HepG2 (cell line): ENCODE measurements around the gene NVL. TPM values are rescaled to one million over a fixed set of nuclear protein-coding genes. Genes with fewer than 3 reads are reported as not detected.
A peak's percentile ranks its signal among the peaks of the same experiment; 100 is the strongest.

Source experiments
- ASH2L ChIP-seq: fragments of 300-600, 200-600 bp; sonication (generic); IDR thresholded peaks from 2 replicates; pipeline ENCODE4 v1.7.0; 2017; ENCODE audit warnings: low read depth, mild to moderate bottlenecking, moderate library complexity, mixed read lengths, low read length; ENCODE audit not compliant: insufficient read length
- EHMT2 ChIP-seq: fragments of 200-600 bp; sonication (generic); IDR thresholded peaks from 2 replicates; pipeline ENCODE4 v1.7.0; 2017; ENCODE audit warnings: antibody characterized with exemption, low read depth, low read length, borderline replicate concordance
- FOXK1 ChIP-seq: sonication (generic); formaldehyde crosslinking; IDR thresholded peaks from 2 replicates; pipeline ENCODE4 v1.4.0; 2020; ENCODE audit warnings: low read depth, missing genetic modification reagents, borderline replicate concordance
- GABPB1 ChIP-seq: IDR thresholded peaks from 2 replicates; pipeline ENCODE4 v1.6.1; 2016; ENCODE audit warnings: mild to moderate bottlenecking, missing genetic modification reagents, moderate library complexity, missing compliant biosample characterization
- GATA4 ChIP-seq: sonication (generic); IDR thresholded peaks from 2 replicates; pipeline ENCODE4 v1.6.1; 2016; ENCODE audit warnings: antibody characterized with exemption, low read depth, borderline replicate concordance
- IRX3 ChIP-seq: sonication (generic); formaldehyde crosslinking; IDR thresholded peaks from 2 replicates; pipeline ENCODE4 v1.8.1; 2023; ENCODE audit warnings: mild to moderate bottlenecking, low read depth, missing genetic modification reagents, borderline replicate concordance
- KDM2A ChIP-seq: sonication (generic); formaldehyde crosslinking; IDR thresholded peaks from 2 replicates; pipeline ENCODE4 v1.4.0; 2020; ENCODE audit warnings: low read depth, missing genetic modification reagents, borderline replicate concordance
- KDM4B ChIP-seq: sonication (generic); formaldehyde crosslinking; IDR thresholded peaks from 2 replicates; pipeline ENCODE4 v1.4.0; 2020; ENCODE audit warnings: missing genetic modification reagents
- KMT2B ChIP-seq: IDR thresholded peaks from 2 replicates; pipeline ENCODE4 v1.6.1; 2016; ENCODE audit warnings: missing genetic modification reagents, missing compliant biosample characterization
- NR2F1 ChIP-seq, 2 experiments: fragments of 450-650 bp in 1 of 2; formaldehyde crosslinking in 1 of 2; IDR thresholded peaks; 2 replicates each; pipeline versions ENCODE4 v1.5.0 to v1.6.1; 2016 to 2020; ENCODE audit warnings: mild to moderate bottlenecking in 1 of 2, missing compliant biosample characterization in 1 of 2, missing genetic modification reagents in 1 of 2, moderate library complexity in 1 of 2
- NR2F2 ChIP-seq: IDR thresholded peaks from 2 replicates; pipeline ENCODE4 v1.6.1; 2012; ENCODE audit warnings: low read depth, inconsistent platforms, borderline replicate concordance
- SKI ChIP-seq: fragments of 450-650 bp; IDR thresholded peaks from one replicate; pipeline ENCODE4 v1.6.1; 2018; ENCODE audit warnings: mild to moderate bottlenecking; ENCODE audit not compliant: partially characterized antibody
- SNRNP70 ChIP-seq: fragments of 200-400 bp; formaldehyde crosslinking; IDR thresholded peaks from 2 replicates; pipeline ENCODE4 v1.6.1; 2017; ENCODE audit warnings: mild to moderate bottlenecking, low read depth, low read length, moderate library complexity
- ZFP36 ChIP-seq: fragments of 150-350 bp; IDR thresholded peaks from 2 replicates; pipeline ENCODE4 v1.6.1; 2018; ENCODE audit warnings: borderline replicate concordance, low read length, low read depth; ENCODE audit not compliant: partially characterized antibody
- ZNF30 ChIP-seq: sonication (generic); formaldehyde crosslinking; IDR thresholded peaks from 2 replicates; pipeline ENCODE4 v1.5.0; 2020; ENCODE audit warnings: mild to moderate bottlenecking, missing genetic modification reagents
- ZNF737 ChIP-seq: sonication (generic); formaldehyde crosslinking; IDR thresholded peaks from 2 replicates; pipeline ENCODE4 v1.5.0; 2020; ENCODE audit warnings: missing genetic modification reagents, mild to moderate bottlenecking, borderline replicate concordance
- ZSCAN20 ChIP-seq: sonication (generic); formaldehyde crosslinking; IDR thresholded peaks from 2 replicates; pipeline ENCODE4 v1.4.0; 2020; ENCODE audit warnings: missing genetic modification reagents, mild to moderate bottlenecking, borderline replicate concordance
- polyA plus RNA-seq, 8 experiments: library from polyadenylated mRNA; depleted of rRNA in 3 of 8; stranded (reverse) in 7 of 8; unstranded in 1 of 8; fragments of >200 nt; fragmentation: Illumina TruSeq in 4 of 8; extraction: Trizol in 4 of 8; gene quantifications; 2 replicates each; pipeline versions ENCODE4 v1.2.1 to v1.2.3, GENCODE V29; 2011 to 2016; ENCODE audit warnings: low read depth in 4 of 8, missing spikeins in 1 of 8, mixed read lengths in 1 of 8; ENCODE audit not compliant: insufficient read depth in 1 of 8
- total RNA-seq, 5 experiments: library from RNA; depleted of rRNA; stranded (reverse); fragments of >200 nt; fragmentation: Illumina TruSeq; extraction: Trizol; gene quantifications; 2 replicates each; pipeline ENCODE4 v1.2.3, GENCODE V29; 2016; ENCODE audit warnings: low read depth in 1 of 5
- TF ChIP-seq, protein P1 (sequence below): sonication (generic); formaldehyde crosslinking; IDR thresholded peaks from 2 replicates; pipeline ENCODE4 v1.4.0; 2020; ENCODE audit warnings: mild to moderate bottlenecking, missing genetic modification reagents
- TF ChIP-seq, protein P2 (sequence below): sonication (generic); formaldehyde crosslinking; IDR thresholded peaks from 2 replicates; pipeline ENCODE4 v1.5.0; 2020; ENCODE audit warnings: missing genetic modification reagents
- TF ChIP-seq, protein P3 (sequence below): sonication (generic); formaldehyde crosslinking; IDR thresholded peaks from 2 replicates; pipeline ENCODE4 v1.8.1; 2023; ENCODE audit warnings: missing genetic modification reagents, inconsistent platforms, borderline replicate concordance
- TF ChIP-seq, protein P4 (sequence below): sonication (generic); formaldehyde crosslinking; IDR thresholded peaks from 2 replicates; pipeline ENCODE4 v1.4.0; 2020; ENCODE audit warnings: missing genetic modification reagents, borderline replicate concordance

NVL gene
- total and polyA plus RNA-seq, 2 of the 13 experiments (the other 11 are each of a cell fraction or from before 2014, with no cell fraction given) = 8.3 to 21.0 TPM

DNA sequence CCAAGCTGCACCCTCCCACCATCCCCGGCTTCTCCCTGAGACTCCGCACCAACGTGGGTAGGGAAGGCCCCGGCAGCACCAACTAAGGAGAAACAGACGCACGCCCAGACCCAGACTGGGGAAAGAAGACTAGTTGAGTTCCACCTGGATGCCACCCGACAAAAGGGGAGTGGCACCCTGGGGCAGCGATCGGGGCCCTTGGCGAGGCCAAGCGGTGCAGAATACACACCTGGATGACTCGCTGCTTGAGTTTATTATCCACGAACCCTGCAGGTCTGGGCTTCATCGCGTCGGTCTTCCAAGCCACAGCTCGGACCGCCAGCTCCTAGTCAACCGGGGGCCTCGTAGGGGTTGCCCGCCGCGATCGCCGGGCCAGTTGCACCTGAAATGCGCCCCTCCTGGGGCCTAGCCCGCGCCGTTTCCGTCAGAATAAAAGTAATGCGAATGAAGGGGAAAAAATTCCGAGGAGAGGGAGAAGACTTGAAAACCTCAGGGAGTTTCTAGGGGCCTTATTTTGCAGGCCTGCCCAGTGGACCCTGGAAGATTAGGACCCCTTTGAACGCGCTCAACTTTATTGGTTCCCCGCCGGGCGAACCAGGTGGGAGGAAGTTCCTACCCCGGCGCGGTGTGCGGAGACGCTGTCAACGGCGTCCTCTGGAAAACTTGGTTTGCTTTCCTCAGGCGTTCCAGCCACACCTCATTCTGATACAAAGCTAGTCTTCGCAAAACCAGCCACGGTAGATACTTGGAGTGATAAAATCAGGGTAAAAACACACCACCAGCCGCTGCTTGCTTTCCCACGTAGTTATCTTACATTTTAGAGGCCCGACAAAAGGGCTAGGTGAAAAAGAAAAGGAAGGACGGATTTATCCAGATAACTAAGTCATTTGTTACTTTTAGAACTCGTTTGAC, at the start of gene NVL (continued):
- peak; percentile 99 for TF ChIP-seq ASH2L
- TF ChIP-seq NR2F2 = no peak
- TF ChIP-seq IRX3 = 0 out of 2 replicates have a peak, but pooled peaks have one; percentile 32
- TF ChIP-seq, protein P1, sequence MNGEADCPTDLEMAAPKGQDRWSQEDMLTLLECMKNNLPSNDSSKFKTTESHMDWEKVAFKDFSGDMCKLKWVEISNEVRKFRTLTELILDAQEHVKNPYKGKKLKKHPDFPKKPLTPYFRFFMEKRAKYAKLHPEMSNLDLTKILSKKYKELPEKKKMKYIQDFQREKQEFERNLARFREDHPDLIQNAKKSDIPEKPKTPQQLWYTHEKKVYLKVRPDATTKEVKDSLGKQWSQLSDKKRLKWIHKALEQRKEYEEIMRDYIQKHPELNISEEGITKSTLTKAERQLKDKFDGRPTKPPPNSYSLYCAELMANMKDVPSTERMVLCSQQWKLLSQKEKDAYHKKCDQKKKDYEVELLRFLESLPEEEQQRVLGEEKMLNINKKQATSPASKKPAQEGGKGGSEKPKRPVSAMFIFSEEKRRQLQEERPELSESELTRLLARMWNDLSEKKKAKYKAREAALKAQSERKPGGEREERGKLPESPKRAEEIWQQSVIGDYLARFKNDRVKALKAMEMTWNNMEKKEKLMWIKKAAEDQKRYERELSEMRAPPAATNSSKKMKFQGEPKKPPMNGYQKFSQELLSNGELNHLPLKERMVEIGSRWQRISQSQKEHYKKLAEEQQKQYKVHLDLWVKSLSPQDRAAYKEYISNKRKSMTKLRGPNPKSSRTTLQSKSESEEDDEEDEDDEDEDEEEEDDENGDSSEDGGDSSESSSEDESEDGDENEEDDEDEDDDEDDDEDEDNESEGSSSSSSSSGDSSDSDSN (CRISPR knock-in tag) = peak; percentile 58; the same call in 1 of the 2 replicates
- TF ChIP-seq SNRNP70 = no peak
- TF ChIP-seq ZSCAN20 (CRISPR knock-in tag) = no peak
- TF ChIP-seq, protein P2, sequence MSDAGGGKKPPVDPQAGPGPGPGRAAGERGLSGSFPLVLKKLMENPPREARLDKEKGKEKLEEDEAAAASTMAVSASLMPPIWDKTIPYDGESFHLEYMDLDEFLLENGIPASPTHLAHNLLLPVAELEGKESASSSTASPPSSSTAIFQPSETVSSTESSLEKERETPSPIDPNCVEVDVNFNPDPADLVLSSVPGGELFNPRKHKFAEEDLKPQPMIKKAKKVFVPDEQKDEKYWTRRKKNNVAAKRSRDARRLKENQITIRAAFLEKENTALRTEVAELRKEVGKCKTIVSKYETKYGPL (CRISPR knock-in tag) = 0 out of 2 replicates have a peak, but pooled peaks have one; percentile 14
- TF ChIP-seq NR2F1 (CRISPR knock-in tag; IDR thresholded peaks at IDR 0.05) = no peak; a peak in 1 of 4 replicates
- TF ChIP-seq ZNF737 = no peak
- TF ChIP-seq FOXK1 (CRISPR knock-in tag) = no peak; the same call in 1 of the 2 replicates
- no peak for TF ChIP-seq SKI
- no peak for TF ChIP-seq ZNF30 (CRISPR knock-in tag)
- TF ChIP-seq KDM4B = no peak
- peak; percentile 99 for TF ChIP-seq KMT2B
- TF ChIP-seq EHMT2 = no peak
- no peak for TF ChIP-seq GATA4
- TF ChIP-seq, protein P3, sequence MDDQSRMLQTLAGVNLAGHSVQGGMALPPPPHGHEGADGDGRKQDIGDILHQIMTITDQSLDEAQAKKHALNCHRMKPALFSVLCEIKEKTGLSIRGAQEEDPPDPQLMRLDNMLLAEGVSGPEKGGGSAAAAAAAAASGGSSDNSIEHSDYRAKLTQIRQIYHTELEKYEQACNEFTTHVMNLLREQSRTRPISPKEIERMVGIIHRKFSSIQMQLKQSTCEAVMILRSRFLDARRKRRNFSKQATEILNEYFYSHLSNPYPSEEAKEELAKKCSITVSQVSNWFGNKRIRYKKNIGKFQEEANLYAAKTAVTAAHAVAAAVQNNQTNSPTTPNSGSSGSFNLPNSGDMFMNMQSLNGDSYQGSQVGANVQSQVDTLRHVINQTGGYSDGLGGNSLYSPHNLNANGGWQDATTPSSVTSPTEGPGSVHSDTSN = no peak
- TF ChIP-seq GABPB1 (CRISPR knock-in tag) = peak; percentile 91
- peak; percentile 64; the same call in 1 of the 2 replicates for TF ChIP-seq KDM2A (CRISPR knock-in tag)
- no peak for TF ChIP-seq ZFP36
- TF ChIP-seq, protein P4, sequence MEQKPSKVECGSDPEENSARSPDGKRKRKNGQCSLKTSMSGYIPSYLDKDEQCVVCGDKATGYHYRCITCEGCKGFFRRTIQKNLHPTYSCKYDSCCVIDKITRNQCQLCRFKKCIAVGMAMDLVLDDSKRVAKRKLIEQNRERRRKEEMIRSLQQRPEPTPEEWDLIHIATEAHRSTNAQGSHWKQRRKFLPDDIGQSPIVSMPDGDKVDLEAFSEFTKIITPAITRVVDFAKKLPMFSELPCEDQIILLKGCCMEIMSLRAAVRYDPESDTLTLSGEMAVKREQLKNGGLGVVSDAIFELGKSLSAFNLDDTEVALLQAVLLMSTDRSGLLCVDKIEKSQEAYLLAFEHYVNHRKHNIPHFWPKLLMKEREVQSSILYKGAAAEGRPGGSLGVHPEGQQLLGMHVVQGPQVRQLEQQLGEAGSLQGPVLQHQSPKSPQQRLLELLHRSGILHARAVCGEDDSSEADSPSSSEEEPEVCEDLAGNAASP = no peak
